Upper lobe of right lung (tissue), 1 donor: ENCODE results near the gene CD47. TPM values are rescaled to one million over a fixed set of nuclear protein-coding genes. Genes with fewer than 3 reads are reported as not detected.
A peak's percentile ranks its signal among the peaks of the same experiment; 100 is the strongest.

Experiments
- ATAC-seq: fragments of 200-7000 bp; cut with Tn5 transposase; one replicate; pipeline ENCODE4 v1.9.1; 2020; ENCODE audit warnings: mild to moderate bottlenecking, moderate library complexity
- DNase-seq: peaks from one replicate; pipeline ENCODE4 v3.0.0-alpha.2; 2020
- H3K27ac ChIP-seq: fragments of 200-600 bp; one replicate; pipeline ENCODE4 v1.8.0; 2022
- H3K27me3 ChIP-seq: fragments of 200-600 bp; one replicate; pipeline ENCODE4 v1.8.0; 2022; ENCODE audit warnings: mild to moderate bottlenecking
- H3K36me3 ChIP-seq: fragments of 200-600 bp; one replicate; pipeline ENCODE4 v1.8.0; 2022
- H3K4me1 ChIP-seq: fragments of 200-600 bp; one replicate; pipeline ENCODE4 v1.8.0; 2022
- H3K4me3 ChIP-seq: fragments of 200-600 bp; one replicate; pipeline ENCODE4 v1.8.0; 2022; ENCODE audit warnings: mild to moderate bottlenecking
- H3K9me3 ChIP-seq: fragments of 200-600 bp; one replicate; pipeline ENCODE4 v1.8.0; 2022
- intact Hi-C: fragments of 100-400 bp; cut with DNase I; formaldehyde crosslinking; loops from one replicate; pipeline ENCODE4 v1.11.0; 2022
- total RNA-seq: library from RNA; stranded (reverse); fragmentation: NEBNext Ultra II Directional; extraction: Animal tissue kit (Norgen Biotek cat#: 25700); gene quantifications from one replicate; pipeline ENCODE4 v1.2.1, GENCODE V29; 2021
- TF ChIP-seq, protein P1 (sequence below): fragments of 200-600 bp; IDR thresholded peaks from one replicate; pipeline ENCODE4 v1.8.0; 2022; ENCODE audit warnings: antibody characterized with exemption
- donor health status: DM: no; HTN: yes; CAD: no; lungs with severe emphysema.

The CD47 gene
- total RNA-seq, 1 donor from 2014 or later, result 228 TPM

GRCh38 chr3:108122276-108122675 lies 31.4 kb upstream of the CD47 start:
- Histone ChIP-seq H3K27ac (no peak overlapping the region), H3K27me3 (no peaks in the 10 kb centered on the region), H3K9me3 (no peaks in the 10 kb centered on the region), H3K4me3 (no peak overlapping the region), H3K36me3 (no peaks in the 10 kb centered on the region), H3K4me1 (peaks cover 4% of the 10 kb centered on the region)
- ATAC-seq (no peak), DNase-seq (no peak)
- TF ChIP-seq, protein P1, sequence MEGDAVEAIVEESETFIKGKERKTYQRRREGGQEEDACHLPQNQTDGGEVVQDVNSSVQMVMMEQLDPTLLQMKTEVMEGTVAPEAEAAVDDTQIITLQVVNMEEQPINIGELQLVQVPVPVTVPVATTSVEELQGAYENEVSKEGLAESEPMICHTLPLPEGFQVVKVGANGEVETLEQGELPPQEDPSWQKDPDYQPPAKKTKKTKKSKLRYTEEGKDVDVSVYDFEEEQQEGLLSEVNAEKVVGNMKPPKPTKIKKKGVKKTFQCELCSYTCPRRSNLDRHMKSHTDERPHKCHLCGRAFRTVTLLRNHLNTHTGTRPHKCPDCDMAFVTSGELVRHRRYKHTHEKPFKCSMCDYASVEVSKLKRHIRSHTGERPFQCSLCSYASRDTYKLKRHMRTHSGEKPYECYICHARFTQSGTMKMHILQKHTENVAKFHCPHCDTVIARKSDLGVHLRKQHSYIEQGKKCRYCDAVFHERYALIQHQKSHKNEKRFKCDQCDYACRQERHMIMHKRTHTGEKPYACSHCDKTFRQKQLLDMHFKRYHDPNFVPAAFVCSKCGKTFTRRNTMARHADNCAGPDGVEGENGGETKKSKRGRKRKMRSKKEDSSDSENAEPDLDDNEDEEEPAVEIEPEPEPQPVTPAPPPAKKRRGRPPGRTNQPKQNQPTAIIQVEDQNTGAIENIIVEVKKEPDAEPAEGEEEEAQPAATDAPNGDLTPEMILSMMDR, result no peak
- intact Hi-C loops, result no loop called here

DNA sequence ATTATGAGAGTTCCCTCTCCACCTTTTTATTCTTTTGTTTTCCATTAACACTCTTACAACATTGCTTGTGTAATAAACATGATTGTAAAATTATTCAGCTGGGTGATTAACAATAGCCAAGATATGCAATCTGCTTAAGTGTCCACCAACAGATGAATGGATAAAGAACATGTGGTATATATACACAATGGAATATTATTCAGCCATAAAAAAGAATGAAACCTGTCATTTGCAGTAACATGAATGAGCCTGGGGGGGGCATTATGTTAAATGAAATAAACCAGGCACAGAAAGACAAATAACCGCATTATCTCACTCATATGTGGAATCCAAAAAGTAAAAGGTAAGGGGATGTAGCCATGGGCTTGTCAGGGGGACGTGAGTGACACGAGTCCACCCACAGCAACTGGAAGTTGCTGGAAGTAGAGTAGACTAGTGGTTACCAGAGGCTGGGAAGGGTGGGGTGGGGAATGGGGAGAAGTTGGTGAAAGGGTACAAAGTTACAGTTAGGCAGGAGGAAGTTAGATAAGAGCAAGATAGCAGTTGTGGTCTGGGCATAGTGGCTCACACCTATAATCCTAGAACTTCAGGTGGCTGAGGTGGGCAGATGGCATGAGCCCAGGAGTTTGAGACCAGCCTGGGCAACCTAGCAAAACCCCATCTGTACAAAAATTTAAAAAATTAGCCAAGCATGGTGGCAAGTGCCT lies 28.7 kb upstream of the CD47 start:
- ATAC-seq, result no peak
- Histone ChIP-seq H3K36me3 (no peaks in the 10 kb centered on the region), H3K9me3 (no peaks in the 10 kb centered on the region), H3K27ac (no peak overlapping the region), H3K27me3 (no peaks in the 10 kb centered on the region), H3K4me3 (no peak overlapping the region), H3K4me1 (peaks cover 4% of the 10 kb centered on the region)
- intact Hi-C loops, result no loop called here
- TF ChIP-seq, protein P1, result no peak
- DNase-seq, result no peak

DNA sequence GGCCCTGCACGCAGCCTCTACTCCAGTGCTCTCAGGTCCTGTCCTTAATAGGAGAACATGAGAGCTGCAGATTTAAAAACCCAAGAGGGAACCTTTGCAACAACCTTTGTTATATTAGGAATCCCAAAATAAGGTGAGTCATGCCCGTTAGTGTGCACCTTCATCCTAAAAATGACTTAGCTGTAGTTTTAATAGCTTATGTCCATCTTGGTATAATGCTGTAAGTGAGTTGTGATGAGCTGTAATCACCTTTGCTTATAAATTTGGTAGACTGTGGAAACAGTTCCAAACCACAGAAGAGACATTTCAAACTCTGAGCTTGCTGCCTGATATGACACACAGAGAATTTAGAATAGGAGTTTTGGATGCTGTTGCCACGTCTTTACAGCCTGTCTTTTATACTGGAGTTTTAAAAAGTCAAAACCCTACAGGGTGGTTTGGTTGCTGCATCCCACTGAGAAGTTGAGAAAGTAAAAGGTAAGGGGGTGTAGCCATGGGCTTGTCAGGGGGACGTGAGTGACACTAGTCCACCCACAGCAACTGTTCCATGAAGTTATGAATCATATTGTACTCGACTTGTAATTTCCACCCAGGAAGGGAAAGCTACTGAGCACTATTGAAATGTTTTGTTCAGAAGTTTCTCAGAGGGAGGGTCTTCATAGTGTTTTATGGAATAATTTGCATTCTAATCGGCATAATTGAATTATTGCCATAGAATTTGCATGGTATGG lies 27.4 kb upstream of the CD47 start:
- Histone ChIP-seq H3K9me3 (no peaks in the 10 kb centered on the region), H3K4me3 (no peak overlapping the region), H3K36me3 (no peaks in the 10 kb centered on the region), H3K4me1 (no peaks in the 10 kb centered on the region), H3K27me3 (no peaks in the 10 kb centered on the region), H3K27ac (no peak overlapping the region)
- DNase-seq (no peak), ATAC-seq (no peak)
- TF ChIP-seq, protein P1, result no peak
- intact Hi-C loops, result no loop called here

GRCh38 chr3:108117241-108117775 lies 26.5 kb upstream of the CD47 start:
- no peaks in the 10 kb centered on the region for H3K36me3 ChIP-seq
- ATAC-seq (peak; percentile 36), DNase-seq (no peak)
- TF ChIP-seq, protein P1, result no peak
- no peaks in the 10 kb centered on the region for H3K9me3 ChIP-seq
- H3K4me1 ChIP-seq, result no peaks in the 10 kb centered on the region
- intact Hi-C loops, result no loop called here
- H3K27me3 ChIP-seq, result no peaks in the 10 kb centered on the region
- no peak overlapping the region for H3K4me3 ChIP-seq
- H3K27ac ChIP-seq, result no peak overlapping the region

- H3K4me3 ChIP-seq, result no peak overlapping the region
- DNase-seq, result no peak
- intact Hi-C loops, result no loop called here
- no peaks in the 10 kb centered on the region for H3K27me3 ChIP-seq
- no peaks in the 10 kb centered on the region for H3K4me1 ChIP-seq
- H3K9me3 ChIP-seq, result no peaks in the 10 kb centered on the region
- H3K36me3 ChIP-seq, result no peaks in the 10 kb centered on the region
- ATAC-seq, result peak; percentile 30
- no peak overlapping the region for H3K27ac ChIP-seq
- TF ChIP-seq, protein P1, result no peak
Observed at GRCh38 chr3:108114423-108115065, 23.7 kb upstream of the CD47 start.
